Adrenal gland (tissue), 12 donors: Measurements from ENCODE around the gene JAZF1. TPM values are rescaled to one million over a fixed set of nuclear protein-coding genes. Genes with fewer than 3 reads are reported as not detected.

Source experiments
- DNase-seq, 7 donors: peaks; one replicate each; pipeline ENCODE4 v3.0.0-alpha.2; 2019 to 2020
- H3K27ac ChIP-seq, 5 donors: fragments of 200-600 bp; sonication (generic) in 4 of 5; 1 replicate in 3 of 5; 2 replicates in 2 of 5; pipeline versions ENCODE4 v1.5.1 to v1.8.0; 2016 to 2020; ENCODE audit warnings: mild to moderate bottlenecking in 1 of 5
- H3K27me3 ChIP-seq: fragments of 200-600 bp; 2 replicates; pipeline ENCODE4 v1.8.0; 2021
- H3K36me3 ChIP-seq, 2 donors: fragments of 200-600 bp; replicated peaks in 1 of 2; 1 replicate in 1 of 2; 2 replicates in 1 of 2; pipeline versions ENCODE4 v1.5.1 to v1.8.0; 2018 to 2022
- H3K4me1 ChIP-seq, 2 donors: fragments of 200-600 bp; replicated peaks in 1 of 2; 1 replicate in 1 of 2; 2 replicates in 1 of 2; pipeline versions ENCODE4 v1.5.1 to v1.8.0; 2018 to 2021
- H3K4me3 ChIP-seq, 4 donors: fragments of 200-600 bp; sonication (generic) in 3 of 4; one replicate each; pipeline ENCODE4 v1.5.1; 2016 to 2018
- H3K9me3 ChIP-seq, 3 donors: fragments of 200-600 bp; sonication (generic) in 1 of 3; replicated peaks in 1 of 3; 1 replicate in 2 of 3; 2 replicates in 1 of 3; pipeline versions ENCODE4 v1.5.1 to v1.8.0; 2016 to 2021
- POLR2A ChIP-seq, 2 donors: fragments of 450-650 bp; IDR thresholded peaks; one replicate each; pipeline ENCODE4 v1.6.1; 2017; ENCODE audit warnings: antibody characterized with exemption in 2 of 2, mild to moderate bottlenecking in 2 of 2, moderate library complexity in 1 of 2
- WGBS, 4 donors: extraction: QIAGEN DNeasy Blood & Tissue Kit in 2 of 4; methylation state at CpG; one replicate each; pipeline versions ENCODE4 v1.1.5 to v1.1.7; 2013 to 2017; 5-methylcytosine and 5-hydroxymethylcytosine counted together
- intact Hi-C, 2 donors: fragments of 100-400 bp; cut with DNase I; formaldehyde crosslinking; loops; one replicate each; pipeline versions ENCODE4 v1.14.1 to v1.15.0; 2022 to 2023
- polyA plus RNA-seq, 3 donors: library from polyadenylated mRNA; stranded (reverse); fragments of 200-250 nt in 2 of 3; fragments of 350-450 nt in 1 of 3; fragmentation: Illumina TruSeq in 1 of 3; extraction: RNeasy Lipid Tissue Mini Kit (QIAGEN cat#74804) in 1 of 3; gene quantifications; one replicate each; pipeline ENCODE4 v1.2.3, GENCODE V29; 2013 to 2014
- total RNA-seq, 9 donors: library from RNA; depleted of rRNA in 4 of 9; stranded (reverse); fragments of >200 nt in 4 of 9; fragments of 120-200 nt in 1 of 9; fragmentation: NEBNext Ultra II Directional in 1 of 9; extraction: Animal tissue kit (Norgen Biotek cat#: 25700) in 1 of 9; gene quantifications; one replicate each; pipeline versions ENCODE4 v1.1.0 to v1.2.4, GENCODE V29; 2013 to 2023
- TF ChIP-seq, protein P1 (sequence below), 6 experiments: fragments of 450-650 bp in 4 of 6; fragments of 200-600 bp in 2 of 6; sonication (generic) in 1 of 6; IDR thresholded peaks; 1 replicate in 5 of 6; 2 replicates in 1 of 6; pipeline versions ENCODE4 v1.5.1 to v1.8.0; 2016 to 2021; ENCODE audit warnings: antibody characterized with exemption in 6 of 6, mild to moderate bottlenecking in 2 of 6, moderate library complexity in 1 of 6
- donor health status: healthy with polysubstance abuse.
- donor health status: Bipolar disorder and iron deficiency.
- donor health status: DM: yes; HTN: yes; CAD: no.
- donor health status: DM: no; HTN: no; CAD: no.
- donor health status: DM: no; HTN: no; CAD: no.
- donor health status: DM: yes; HTN: yes; CAD: no.

Gene JAZF1
- total and polyA plus RNA-seq, 12 donors, result 18.5 to 192 (median 96.3) TPM

DNA sequence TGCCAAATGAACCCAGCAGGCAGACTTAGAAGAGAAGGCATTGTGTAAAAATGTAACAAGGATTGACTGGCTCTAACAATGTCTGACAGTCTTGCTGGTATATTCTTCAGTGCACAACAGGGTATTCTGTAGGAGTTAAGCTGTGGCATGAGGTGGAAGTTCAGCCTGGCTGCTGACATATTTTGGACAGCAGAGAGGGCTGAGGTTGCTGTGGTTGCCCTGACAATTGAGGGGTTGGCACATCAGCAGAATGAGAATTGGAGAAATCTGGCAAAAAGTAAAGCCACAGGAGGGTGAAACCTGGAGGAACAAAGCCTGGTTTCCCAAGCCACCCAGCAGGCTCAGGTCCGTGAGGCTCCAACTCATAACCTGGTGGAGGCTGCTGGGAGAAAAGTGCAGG, 220.2 kb downstream of the JAZF1 start:
- no peaks in the 10 kb centered on the region for H3K9me3 ChIP-seq
- H3K4me1 ChIP-seq, result no peaks in the 10 kb centered on the region
- TF ChIP-seq, protein P1, sequence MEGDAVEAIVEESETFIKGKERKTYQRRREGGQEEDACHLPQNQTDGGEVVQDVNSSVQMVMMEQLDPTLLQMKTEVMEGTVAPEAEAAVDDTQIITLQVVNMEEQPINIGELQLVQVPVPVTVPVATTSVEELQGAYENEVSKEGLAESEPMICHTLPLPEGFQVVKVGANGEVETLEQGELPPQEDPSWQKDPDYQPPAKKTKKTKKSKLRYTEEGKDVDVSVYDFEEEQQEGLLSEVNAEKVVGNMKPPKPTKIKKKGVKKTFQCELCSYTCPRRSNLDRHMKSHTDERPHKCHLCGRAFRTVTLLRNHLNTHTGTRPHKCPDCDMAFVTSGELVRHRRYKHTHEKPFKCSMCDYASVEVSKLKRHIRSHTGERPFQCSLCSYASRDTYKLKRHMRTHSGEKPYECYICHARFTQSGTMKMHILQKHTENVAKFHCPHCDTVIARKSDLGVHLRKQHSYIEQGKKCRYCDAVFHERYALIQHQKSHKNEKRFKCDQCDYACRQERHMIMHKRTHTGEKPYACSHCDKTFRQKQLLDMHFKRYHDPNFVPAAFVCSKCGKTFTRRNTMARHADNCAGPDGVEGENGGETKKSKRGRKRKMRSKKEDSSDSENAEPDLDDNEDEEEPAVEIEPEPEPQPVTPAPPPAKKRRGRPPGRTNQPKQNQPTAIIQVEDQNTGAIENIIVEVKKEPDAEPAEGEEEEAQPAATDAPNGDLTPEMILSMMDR (IDR thresholded peaks at IDR 0.05), result no peak
- TF ChIP-seq POLR2A (IDR thresholded peaks at IDR 0.05), result no peak
- intact Hi-C loops, result no loop called here
- H3K36me3 ChIP-seq, result no peaks in the 10 kb centered on the region
- H3K4me3 ChIP-seq, result no peak overlapping the region
- WGBS, 4 donors, result 89 to 97% (median 95%) methylated on average over 1 of the region's 1 CpG
- no peaks in the 10 kb centered on the region for H3K27me3 ChIP-seq
- no peak overlapping the region for H3K27ac ChIP-seq
- DNase-seq, result no peak

DNA sequence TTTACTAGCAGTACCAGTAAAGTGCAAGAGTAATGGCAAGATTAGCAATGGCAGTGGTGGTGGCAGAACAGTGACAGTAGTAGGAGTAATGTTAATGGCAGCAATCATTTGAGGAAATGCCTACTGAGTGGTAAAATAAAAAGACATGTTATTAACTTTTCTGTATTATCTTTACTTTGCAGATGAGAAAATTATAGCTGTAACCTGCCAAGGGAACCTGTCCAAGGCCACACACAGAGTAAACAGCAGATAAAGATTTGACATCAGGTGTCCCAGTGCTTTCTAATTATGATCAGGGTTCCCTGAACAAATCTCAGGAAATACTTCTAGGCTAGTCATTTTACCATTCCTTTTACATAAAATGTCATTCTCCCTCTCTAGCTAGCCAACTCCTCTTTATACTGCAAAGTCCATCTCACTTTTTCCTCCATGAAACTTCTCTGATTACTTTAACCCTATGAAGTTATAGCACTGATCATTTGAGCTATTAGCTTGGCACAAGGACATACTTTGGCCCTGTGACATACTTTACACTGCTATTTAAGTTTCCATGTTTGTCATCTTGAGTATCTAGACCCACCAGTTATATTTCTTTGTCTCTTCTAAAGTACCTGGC, 221.6 kb downstream of the JAZF1 start:
- no peaks in the 10 kb centered on the region for H3K9me3 ChIP-seq
- no peak overlapping the region for H3K4me3 ChIP-seq
- DNase-seq, result no peak
- no peaks in the 10 kb centered on the region for H3K36me3 ChIP-seq
- TF ChIP-seq, protein P1 (IDR thresholded peaks at IDR 0.05), result no peak
- no peak for TF ChIP-seq POLR2A (IDR thresholded peaks at IDR 0.05)
- H3K4me1 ChIP-seq, result no peaks in the 10 kb centered on the region
- H3K27me3 ChIP-seq, result no peaks in the 10 kb centered on the region
- no peak overlapping the region for H3K27ac ChIP-seq
- intact Hi-C loops, result no loop called here

DNA sequence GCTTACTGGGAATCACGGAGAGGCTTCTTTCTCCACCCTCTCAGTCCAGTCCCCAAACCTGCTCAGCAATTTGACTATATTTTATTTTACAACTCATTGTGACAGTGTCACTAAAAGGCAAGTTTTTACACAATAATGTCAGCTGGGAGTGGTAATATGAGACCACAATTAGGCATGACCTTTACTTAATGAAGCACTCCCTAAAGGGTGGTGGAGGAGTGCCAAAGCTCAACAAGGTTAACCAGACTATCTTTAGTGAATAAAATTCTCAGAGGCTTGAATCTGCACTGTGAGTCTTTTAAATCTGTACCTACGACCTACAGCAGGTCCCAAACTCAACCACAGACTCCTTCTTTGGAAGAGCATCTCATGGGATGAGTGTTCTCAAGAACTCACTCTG, 225.0 kb downstream of the JAZF1 start:
- DNase-seq, result no peak
- intact Hi-C loops, result no loop called here
- H3K9me3 ChIP-seq, result no peaks in the 10 kb centered on the region
- TF ChIP-seq POLR2A (IDR thresholded peaks at IDR 0.05), result no peak
- TF ChIP-seq, protein P1 (IDR thresholded peaks at IDR 0.05), result no peak
- no peak overlapping the region for H3K4me3 ChIP-seq
- no peaks in the 10 kb centered on the region for H3K36me3 ChIP-seq
- H3K4me1 ChIP-seq, result peaks cover 0 to 4% of the 10 kb centered on the region in 2 donors
- WGBS, 4 donors, result 88 to 96% (median 91%) methylated on average over 2 of the region's 2 CpGs
- no peak overlapping the region for H3K27ac ChIP-seq
- no peaks in the 10 kb centered on the region for H3K27me3 ChIP-seq

DNA sequence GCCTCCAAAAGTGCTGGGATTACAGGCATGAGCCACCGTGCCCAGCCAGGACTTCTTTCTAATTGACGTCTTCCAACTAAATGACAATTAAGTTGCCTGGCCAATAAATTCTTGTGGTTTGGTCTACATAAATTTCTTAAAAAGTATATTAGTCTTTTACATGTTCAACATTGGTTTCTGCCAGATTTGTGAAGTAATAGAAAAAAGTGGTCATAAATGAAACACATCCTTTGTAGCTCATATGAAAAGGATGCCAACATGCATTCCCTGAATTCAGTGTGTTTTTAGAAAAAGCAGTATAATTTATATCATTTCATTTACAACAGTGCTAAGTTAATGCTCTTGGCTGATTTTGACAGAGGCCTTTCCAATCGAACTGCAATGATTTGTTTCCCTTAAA, 225.6 kb downstream of the JAZF1 start:
- intact Hi-C loops, result no loop called here
- no peak for DNase-seq
- Histone ChIP-seq H3K4me1 (peaks cover 0 to 4% of the 10 kb centered on the region in 2 donors), H3K9me3 (no peaks in the 10 kb centered on the region), H3K27me3 (no peaks in the 10 kb centered on the region), H3K36me3 (no peaks in the 10 kb centered on the region), H3K27ac (no peak overlapping the region), H3K4me3 (no peak overlapping the region)
- WGBS, 4 donors, result 89 to 95% (median 93%) methylated on average over 3 of the region's 3 CpGs
- no peak for TF ChIP-seq POLR2A (IDR thresholded peaks at IDR 0.05)
- TF ChIP-seq, protein P1 (IDR thresholded peaks at IDR 0.05), result no peak
